Measurements from ENCODE around the gene NT5DC4.

NT5DC4 gene

GRCh38 chr2:112723547-112723940, 2.7 kb downstream of the NT5DC4 start:
- Histone ChIP-seq H3K27me3 (ENCODE audit: insufficient read depth, low read length, poor library complexity) (no peaks in the 10 kb centered on the region), H3K4me1 (ENCODE audit: insufficient read depth, low read length) (peaks cover 8% of the 10 kb centered on the region), H3K27ac (ENCODE audit: low read length) (no peak overlapping the region), H3K9me3 (ENCODE audit: insufficient read depth, low read length, severe bottlenecking) (no peaks in the 10 kb centered on the region), H3K79me2 (ENCODE audit: insufficient read depth, low read length) (no peaks in the 10 kb centered on the region), H2AFZ (ENCODE audit: low read depth, low read length) (no peak overlapping the region), H3K4me2 (ENCODE audit: insufficient read depth, low read length) (no peak overlapping the region), H4K20me1 (ENCODE audit: insufficient read depth, low read length) (no peaks in the 10 kb centered on the region), H3K4me3 (ENCODE audit: low read depth in 1 of 2, low read length in 2 of 2) (no peak overlapping the region), H3K9ac (ENCODE audit: low read depth, low read length) (no peak overlapping the region), H3K36me3 (ENCODE audit: insufficient read depth, low read length) (no peaks in the 10 kb centered on the region)
- TF ChIP-seq CTCF (IDR thresholded peaks at IDR 0.05; ENCODE audit: borderline replicate concordance, extremely low read depth, low read length, poor library complexity, severe bottlenecking): no peak
- no peak for TF ChIP-seq EZH2 (IDR thresholded peaks at IDR 0.05; ENCODE audit: borderline replicate concordance, low read depth, low read length, severe bottlenecking)
- no peak for DNase-seq
- ATAC-seq (ENCODE audit: insufficient read depth, low read depth): no peak

DNA sequence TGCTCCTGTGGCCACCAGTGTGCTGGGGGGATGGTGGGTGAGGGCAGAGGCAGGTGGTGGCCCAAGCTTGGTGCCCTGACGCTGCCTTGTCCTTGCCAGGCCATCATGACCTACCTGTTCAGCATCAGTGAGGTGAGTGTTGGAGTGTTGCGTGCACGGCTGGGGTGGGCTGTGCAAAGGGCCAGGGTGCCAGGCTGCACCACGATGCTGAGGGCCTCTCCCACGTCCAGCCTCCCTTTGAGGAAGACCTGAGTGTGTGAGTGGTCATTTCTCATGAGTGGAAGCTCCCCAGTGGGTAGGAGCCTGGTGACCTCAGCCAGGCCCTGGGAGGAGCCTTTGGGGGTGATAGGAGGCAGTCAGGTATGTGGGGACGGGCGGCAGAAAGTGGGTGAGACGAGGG, 3.2 kb downstream of the NT5DC4 start:
- H3K9ac ChIP-seq (ENCODE audit: low read depth, low read length): no peak overlapping the region
- no peak overlapping the region for H3K27ac ChIP-seq (ENCODE audit: low read length)
- H3K4me2 ChIP-seq (ENCODE audit: insufficient read depth, low read length): no peak overlapping the region
- no peaks in the 10 kb centered on the region for H3K9me3 ChIP-seq (ENCODE audit: insufficient read depth, low read length, severe bottlenecking)
- H2AFZ ChIP-seq (ENCODE audit: low read depth, low read length): no peak overlapping the region
- no peaks in the 10 kb centered on the region for H3K79me2 ChIP-seq (ENCODE audit: insufficient read depth, low read length)
- H3K36me3 ChIP-seq (ENCODE audit: insufficient read depth, low read length): no peaks in the 10 kb centered on the region
- no peak overlapping the region for H3K4me3 ChIP-seq (ENCODE audit: low read depth in 1 of 2, low read length in 2 of 2)
- ATAC-seq (ENCODE audit: insufficient read depth, low read depth) (no peak), DNase-seq (no peak)
- TF ChIP-seq EZH2 (IDR thresholded peaks at IDR 0.05; ENCODE audit: borderline replicate concordance, low read depth, low read length, severe bottlenecking): no peak
- H3K4me1 ChIP-seq (ENCODE audit: insufficient read depth, low read length): peaks cover 8% of the 10 kb centered on the region
- no peaks in the 10 kb centered on the region for H3K27me3 ChIP-seq (ENCODE audit: insufficient read depth, low read length, poor library complexity)
- H4K20me1 ChIP-seq (ENCODE audit: insufficient read depth, low read length): no peaks in the 10 kb centered on the region

DNA sequence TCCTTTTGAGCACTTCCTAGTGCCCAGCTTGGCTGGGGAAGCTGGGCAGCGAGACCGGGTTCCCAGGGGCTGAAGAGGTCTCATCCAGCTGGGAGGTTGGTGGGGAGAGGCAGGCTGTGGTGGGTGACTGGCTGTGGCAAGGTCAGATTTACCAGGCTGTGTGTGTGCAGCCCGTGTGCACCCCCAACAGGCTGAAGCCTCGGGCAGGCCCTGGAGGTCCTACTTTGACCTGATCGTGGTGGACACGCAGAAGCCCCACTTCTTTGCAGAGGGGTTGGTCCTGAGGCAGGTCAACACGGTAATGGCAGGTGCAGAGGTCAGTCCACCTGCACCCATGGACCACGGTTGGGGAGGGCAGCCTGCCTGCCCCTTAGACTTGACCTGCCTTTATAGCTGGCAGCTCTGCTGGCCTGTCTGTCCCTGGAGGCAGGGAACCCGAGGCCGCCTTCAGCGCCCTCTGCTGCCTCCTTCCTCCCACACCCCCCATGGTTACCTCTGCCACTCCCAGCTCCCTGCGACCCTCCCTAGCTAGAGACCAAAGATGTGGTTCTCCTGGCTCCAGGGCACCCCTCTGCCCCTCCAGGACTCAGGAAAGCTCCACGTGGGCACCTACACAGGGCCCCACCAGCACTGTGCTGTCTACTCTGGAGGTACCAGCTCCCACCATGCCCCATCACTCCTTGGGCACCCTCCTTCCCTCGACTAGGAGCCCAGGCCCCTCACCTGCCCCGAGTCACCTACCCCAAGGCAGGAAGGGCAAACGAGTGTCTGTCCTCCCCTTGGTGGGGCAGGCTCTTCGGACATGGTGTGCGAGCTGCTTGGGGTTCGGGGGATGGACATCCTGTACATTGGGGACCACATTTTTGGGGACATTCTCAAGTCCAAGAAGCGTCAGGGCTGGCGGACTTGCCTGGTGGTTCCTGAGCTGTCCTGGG, 4.0 kb downstream of the NT5DC4 start:
- no peak overlapping the region for H3K4me3 ChIP-seq (ENCODE audit: low read depth in 1 of 2, low read length in 2 of 2)
- no peaks in the 10 kb centered on the region for H3K79me2 ChIP-seq (ENCODE audit: insufficient read depth, low read length)
- ATAC-seq (ENCODE audit: insufficient read depth, low read depth) (no peak), DNase-seq (peak; percentile 27)
- H3K9ac ChIP-seq (ENCODE audit: low read depth, low read length): no peak overlapping the region
- no peak overlapping the region for H2AFZ ChIP-seq (ENCODE audit: low read depth, low read length)
- H4K20me1 ChIP-seq (ENCODE audit: insufficient read depth, low read length): no peaks in the 10 kb centered on the region
- H3K4me1 ChIP-seq (ENCODE audit: insufficient read depth, low read length): peaks cover 8% of the 10 kb centered on the region
- H3K9me3 ChIP-seq (ENCODE audit: insufficient read depth, low read length, severe bottlenecking): no peaks in the 10 kb centered on the region
- H3K27me3 ChIP-seq (ENCODE audit: insufficient read depth, low read length, poor library complexity): no peaks in the 10 kb centered on the region
- H3K36me3 ChIP-seq (ENCODE audit: insufficient read depth, low read length): no peaks in the 10 kb centered on the region
- no peak for TF ChIP-seq EZH2 (IDR thresholded peaks at IDR 0.05; ENCODE audit: borderline replicate concordance, low read depth, low read length, severe bottlenecking)
- peak; percentile 43 for TF ChIP-seq CTCF (IDR thresholded peaks at IDR 0.05; ENCODE audit: borderline replicate concordance, extremely low read depth, low read length, poor library complexity, severe bottlenecking)
- no peak overlapping the region for H3K27ac ChIP-seq (ENCODE audit: low read length)
- H3K4me2 ChIP-seq (ENCODE audit: insufficient read depth, low read length): no peak overlapping the region
